H7 (cell line): ENCODE results near the gene SUGP1. TPM values are rescaled to one million over a fixed set of nuclear protein-coding genes. Genes with fewer than 3 reads are reported as not detected.

ENCODE experiments used
- DNase-seq: peaks from one replicate; pipeline ENCODE4 v3.0.0; 2012
- H3K27me3 ChIP-seq: 2 replicates; pipeline ENCODE4 v1.6.0; 2011; ENCODE audit warnings: mild to moderate bottlenecking, low read length; ENCODE audit not compliant: control insufficient read depth, insufficient read depth
- H3K36me3 ChIP-seq: replicated peaks from 2 replicates; pipeline ENCODE4 v1.5.1; 2011; ENCODE audit warnings: low read length; ENCODE audit not compliant: control insufficient read depth, insufficient read depth
- H3K4me3 ChIP-seq: 2 replicates; pipeline ENCODE4 v1.5.1; 2011; ENCODE audit warnings: low read depth, mild to moderate bottlenecking, control low read depth, low read length, moderate library complexity; ENCODE audit not compliant: insufficient read depth
- total RNA-seq: library from RNA; depleted of rRNA; stranded (reverse); fragments of >200 nt; shearing (Covaris generic); gene quantifications from 2 replicates; pipeline ENCODE4 v1.2.3, GENCODE V29; 2014

SUGP1 gene
- total RNA-seq, 1 experiment from 2014 or later = 44.4 TPM

DNA sequence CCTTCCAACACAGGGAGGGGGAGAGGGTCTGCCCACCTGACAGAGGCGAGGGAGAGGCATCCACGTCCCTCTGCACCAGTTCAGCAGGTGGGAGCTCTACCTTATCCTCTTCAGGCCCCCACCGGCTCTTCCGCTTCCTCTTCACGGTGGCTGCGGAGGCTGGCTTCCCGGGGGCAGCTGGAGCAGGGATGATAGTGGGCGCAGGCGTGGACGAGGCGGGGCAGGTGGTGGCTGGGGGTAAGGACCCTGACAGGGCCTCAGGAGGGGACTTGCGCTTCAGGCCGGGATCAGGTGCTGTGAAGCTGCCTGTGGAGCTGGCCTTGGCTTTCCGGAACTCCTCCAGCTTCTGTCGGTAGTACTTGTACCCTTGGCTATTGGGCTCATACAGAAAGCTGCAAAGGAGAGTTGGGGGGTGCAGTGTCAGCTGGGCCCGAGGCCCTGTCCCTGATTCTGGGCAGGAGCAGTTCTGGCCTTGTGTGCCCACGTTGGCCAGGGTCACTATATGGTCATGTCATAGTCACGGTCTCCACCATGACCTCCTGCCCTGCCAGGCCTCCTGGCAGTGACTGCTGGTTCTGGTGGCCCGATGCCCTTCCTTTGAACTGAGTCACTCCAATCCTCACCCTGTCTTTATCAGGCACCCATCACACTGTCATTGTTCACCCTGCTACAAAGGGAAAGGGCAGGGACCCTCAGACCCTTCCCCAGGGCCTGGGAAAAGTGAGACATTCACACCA is 23.2 kb downstream of the SUGP1 start:
- Histone ChIP-seq H3K4me3 (no peak overlapping the region), H3K27me3 (no peaks in the 10 kb centered on the region), H3K36me3 (peaks cover 7% of the 10 kb centered on the region)
- peak; percentile 29 for DNase-seq

DNA sequence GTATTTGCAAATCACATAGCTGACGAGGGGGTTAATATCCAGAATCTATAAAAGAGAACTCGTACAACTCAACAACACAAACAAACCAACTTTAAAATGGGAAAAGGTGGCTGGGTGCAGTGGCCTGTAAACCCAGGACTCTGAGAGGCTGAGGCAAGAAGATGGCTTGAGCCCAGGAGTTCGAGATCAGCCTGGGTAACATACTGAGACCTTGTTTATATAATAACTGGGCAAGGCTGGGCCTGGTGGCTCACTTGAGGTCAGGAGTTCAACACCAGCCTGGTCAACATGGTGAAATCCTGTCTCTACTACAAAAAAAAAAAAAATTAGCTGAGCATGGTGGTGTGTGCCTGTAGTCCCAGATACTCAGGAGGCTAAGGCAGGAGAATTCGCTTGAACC is 25.4 kb downstream of the SUGP1 start:
- Histone ChIP-seq H3K27me3 (no peaks in the 10 kb centered on the region), H3K36me3 (peaks cover 6% of the 10 kb centered on the region), H3K4me3 (no peak overlapping the region)
- DNase-seq = no peak

DNA sequence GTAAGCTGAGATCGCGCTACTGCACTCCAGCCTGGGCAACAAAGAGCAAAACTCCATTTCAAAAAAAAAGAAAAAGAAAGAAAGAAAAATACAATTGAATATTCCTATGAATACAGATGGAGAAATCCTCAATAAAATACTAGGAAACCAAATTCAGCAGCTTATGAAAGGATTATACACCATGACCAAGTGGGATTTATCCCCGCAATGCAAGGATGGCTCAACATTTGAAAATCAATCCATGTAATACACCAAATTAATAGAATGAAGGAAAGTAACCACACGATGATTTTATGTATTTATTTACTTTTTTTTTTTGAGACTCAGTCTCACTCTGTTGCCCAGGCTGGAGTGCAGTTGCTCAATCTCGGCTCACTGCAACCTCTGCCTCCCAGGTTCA is 27.7 kb downstream of the SUGP1 start:
- Histone ChIP-seq H3K4me3 (no peak overlapping the region), H3K27me3 (no peaks in the 10 kb centered on the region), H3K36me3 (peaks cover 7% of the 10 kb centered on the region)
- no peak for DNase-seq

DNA sequence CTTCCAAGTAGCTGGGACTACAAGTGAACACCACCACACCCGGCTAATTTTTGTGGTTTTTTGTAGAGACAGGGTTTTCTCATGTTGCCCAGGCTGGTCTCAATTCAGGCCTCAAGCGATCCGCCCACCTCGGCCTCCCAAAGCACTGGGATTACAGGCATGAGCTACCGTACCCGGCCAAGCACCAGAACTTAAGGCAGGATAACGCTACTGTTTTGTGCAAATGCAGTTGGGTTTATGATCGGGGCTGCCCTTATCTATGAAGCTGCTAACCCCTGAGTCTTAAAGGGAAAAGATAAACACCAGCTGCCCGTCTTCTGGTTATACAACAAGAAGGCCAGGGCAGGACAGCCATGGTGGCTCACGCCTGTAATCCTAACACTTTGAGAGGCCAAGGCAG is 34.6 kb downstream of the SUGP1 start:
- Histone ChIP-seq H3K27me3 (no peaks in the 10 kb centered on the region), H3K36me3 (peaks cover 7% of the 10 kb centered on the region), H3K4me3 (no peak overlapping the region)
- no peak for DNase-seq

DNA sequence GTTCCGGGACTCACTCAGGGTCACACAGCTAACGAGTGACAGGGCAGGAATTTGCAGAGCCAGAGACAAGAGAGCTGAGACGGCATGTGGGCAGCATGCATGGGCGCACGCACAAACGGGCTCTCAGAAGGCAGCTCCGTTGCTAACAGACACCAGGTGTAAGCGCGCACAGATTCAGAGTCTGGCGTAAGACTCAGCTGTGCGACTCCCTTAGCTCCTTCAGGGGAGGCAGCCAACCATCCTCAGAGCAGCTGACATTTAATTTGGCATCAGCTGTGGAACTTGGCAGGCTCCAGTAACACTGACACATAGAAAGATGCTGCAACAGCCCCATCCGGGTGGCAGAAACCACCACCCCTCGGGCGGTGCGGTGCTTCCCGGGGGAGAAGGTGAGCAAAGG is 39.7 kb downstream of the SUGP1 start:
- Histone ChIP-seq H3K4me3 (no peak overlapping the region), H3K36me3 (peaks cover 9% of the 10 kb centered on the region), H3K27me3 (no peaks in the 10 kb centered on the region)
- peak; percentile 36 for DNase-seq

DNA sequence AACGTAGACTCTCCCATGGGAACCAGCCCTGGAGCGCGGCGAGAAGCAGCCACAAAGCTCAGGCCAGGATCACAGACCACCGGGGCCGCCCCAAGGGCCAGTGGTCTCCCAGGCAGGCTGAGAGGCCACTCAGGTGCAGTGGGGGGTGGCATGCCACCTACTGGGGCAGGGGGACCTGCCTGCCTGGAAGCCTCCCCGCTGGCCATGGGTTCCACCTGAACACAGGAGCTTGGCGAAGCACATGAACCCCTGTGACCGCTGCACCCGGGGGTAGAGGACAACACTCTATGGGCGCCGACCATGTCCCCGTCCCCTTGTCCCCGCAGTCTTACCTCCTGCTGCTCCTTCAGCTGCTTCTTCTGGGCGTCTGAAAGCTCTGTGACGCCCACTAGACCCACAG is 40.5 kb downstream of the SUGP1 start:
- Histone ChIP-seq H3K36me3 (peaks cover 9% of the 10 kb centered on the region), H3K4me3 (no peak overlapping the region), H3K27me3 (no peaks in the 10 kb centered on the region)
- DNase-seq = no peak

DNA sequence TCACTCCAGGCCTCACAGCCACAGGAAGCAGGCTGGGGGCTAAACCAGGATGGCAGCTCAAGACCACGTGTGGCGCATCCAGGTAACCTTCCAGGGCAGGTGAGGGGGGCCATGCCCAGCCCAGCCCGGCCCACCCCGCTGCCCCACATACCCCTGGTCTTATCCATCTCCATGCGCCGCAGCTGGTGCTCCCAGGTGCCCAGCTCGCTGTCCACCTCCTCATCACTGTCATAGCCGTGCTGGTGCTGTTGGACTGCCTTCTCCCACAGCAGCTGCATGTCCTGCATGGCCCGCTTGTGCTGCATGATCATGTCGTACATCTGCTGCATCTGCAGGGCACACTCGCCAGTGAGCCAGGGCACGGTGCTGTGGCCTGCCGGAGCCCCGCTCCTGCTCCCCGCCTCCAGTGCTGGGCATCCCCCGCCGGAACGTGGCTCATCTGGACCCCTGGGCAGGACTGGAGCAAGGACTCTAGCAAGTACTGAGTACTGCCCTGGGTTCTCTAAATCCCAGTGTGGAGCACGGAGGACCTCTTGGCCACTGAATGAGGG is 41.2 kb downstream of the SUGP1 start:
- Histone ChIP-seq H3K4me3 (no peak overlapping the region), H3K27me3 (no peaks in the 10 kb centered on the region), H3K36me3 (peaks cover 9% of the 10 kb centered on the region)
- no peak for DNase-seq

DNA sequence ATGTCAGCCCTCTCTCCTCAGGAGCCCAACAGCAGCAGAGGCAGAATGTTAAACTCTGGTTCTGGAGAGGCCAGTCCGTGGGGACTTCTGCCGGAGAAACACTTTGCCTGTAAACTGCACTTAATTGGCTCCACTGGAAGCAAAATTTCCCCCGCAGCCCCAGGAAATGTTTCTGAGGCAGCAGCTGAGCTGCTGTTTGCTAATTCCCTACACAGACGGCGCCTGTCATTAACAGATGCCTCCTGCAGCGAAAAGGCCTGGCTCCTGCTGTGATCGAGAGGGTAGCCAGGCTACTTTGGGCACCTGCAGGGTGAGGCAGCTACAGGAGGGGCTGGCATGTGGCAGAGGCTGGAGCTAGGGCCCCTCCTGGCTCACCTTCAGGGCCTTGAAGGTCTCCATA is 42.0 kb downstream of the SUGP1 start:
- no peak overlapping the region for H3K4me3 ChIP-seq
- DNase-seq = peak; percentile 24
- peaks cover 4% of the 10 kb centered on the region; the same call in 1 of the 2 replicates for H3K27me3 ChIP-seq
- H3K36me3 ChIP-seq = peaks cover 9% of the 10 kb centered on the region

DNA sequence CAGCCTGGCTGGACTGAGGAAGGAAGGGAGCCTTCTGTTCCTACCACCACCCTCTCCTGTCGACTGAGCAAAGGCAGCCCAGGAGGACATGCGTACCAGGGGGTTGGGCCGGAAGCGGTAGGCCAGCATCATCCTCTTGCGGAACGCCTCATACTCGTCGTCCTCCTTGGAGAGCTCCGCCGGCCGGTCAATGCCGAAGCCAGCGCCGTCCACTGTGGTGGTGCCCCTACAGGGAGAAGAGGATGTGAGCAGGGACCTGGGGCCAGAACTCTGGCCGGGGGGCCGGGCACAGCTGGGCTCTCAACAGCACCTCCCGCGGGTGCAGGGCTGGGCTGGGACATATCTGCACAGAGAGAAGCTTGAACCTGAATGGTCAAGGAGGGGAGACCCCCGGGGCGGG is 43.5 kb downstream of the SUGP1 start:
- H3K4me3 ChIP-seq = no peak overlapping the region
- DNase-seq = peak; percentile 55
- H3K27me3 ChIP-seq = peaks cover 14% of the 10 kb centered on the region; the same call in 1 of the 2 replicates
- H3K36me3 ChIP-seq = peaks cover 9% of the 10 kb centered on the region

DNA sequence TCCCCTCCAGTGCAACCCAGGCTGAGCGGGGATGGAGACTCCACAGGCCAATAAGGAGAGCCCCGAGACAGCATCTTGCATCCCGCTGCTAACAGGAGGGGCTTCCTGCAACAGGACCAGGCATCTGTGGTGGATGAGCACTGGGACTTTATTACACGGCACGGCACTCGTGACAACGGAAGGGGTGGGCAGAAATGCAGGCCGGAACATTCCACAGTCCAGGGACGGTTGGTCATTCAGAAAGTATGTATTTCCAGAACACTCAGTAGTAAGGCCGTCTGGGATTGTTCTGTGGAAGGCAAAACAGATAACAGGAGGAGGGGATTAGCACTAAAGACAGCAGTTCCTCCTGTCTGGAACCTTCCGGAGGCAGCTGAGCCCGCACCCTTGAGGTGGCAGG is 43.9 kb downstream of the SUGP1 start:
- DNase-seq = peak; percentile 49
- Histone ChIP-seq H3K27me3 (peaks cover 14% of the 10 kb centered on the region; the same call in 1 of the 2 replicates), H3K4me3 (no peak overlapping the region), H3K36me3 (peaks cover 7% of the 10 kb centered on the region)

DNA sequence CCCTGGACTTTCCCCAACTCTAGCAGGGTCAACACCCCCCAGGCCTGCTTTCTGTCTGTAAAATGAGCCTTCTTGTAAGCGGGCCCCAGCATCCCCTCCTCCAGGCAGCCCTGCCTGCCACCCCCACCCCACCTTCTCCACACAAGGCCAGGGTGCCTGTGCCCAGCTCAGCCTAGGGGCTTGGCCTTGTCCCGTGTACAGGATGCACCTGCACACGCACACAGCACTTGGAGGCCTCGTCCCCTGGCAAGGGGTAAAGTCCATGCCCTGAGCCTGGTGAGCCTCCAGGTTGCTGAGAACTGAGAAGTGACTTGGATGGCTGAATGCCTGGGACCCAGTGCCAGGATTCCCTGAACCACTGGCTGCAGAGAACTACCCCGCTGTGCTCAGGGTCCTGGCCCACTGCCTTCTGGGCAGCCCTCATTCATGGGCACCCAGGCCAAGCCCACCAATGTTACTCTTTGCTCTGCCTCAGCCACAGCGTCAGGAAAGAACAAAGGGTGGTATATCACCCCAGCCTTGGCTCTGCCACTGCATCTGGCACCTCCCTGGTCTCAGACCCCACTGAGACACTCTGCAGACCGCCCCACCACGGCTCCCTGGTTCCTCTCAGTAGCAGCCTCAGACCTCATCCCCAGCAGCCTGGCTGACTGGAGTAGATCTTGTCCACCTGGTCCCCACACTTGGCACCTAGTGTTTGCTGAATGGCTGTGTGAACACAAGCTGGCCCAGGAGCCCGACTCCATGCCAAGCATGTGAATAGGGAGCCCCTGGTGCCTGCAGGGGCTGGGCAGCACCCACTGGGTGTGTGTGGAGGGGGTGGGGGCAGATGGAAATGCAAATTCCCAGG is 45.4 kb downstream of the SUGP1 start:
- Histone ChIP-seq H3K4me3 (no peak overlapping the region), H3K27me3 (peaks cover 18% of the 10 kb centered on the region; the same call in 1 of the 2 replicates), H3K36me3 (peaks cover 7% of the 10 kb centered on the region)
- peak; percentile 36 for DNase-seq

DNA sequence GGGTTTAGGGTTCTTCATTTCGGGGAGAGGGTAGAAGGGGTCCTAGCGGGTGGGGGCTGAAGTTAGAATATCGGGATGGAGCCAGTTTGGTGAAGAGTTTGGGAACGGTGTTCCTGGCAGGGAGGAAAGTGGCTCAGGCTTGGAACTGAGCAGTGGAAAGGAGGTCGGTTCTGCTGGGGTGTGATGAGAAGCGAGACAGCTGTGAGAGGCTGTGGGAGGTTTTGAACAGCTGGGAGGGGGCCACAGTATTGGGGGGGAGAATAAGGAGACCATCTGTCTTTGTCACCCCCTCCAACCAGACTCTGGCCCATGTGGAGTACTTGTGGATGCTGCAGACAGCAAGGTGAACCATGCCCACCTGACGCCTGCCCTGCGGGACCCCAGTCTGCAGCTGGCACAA is 46.2 kb downstream of the SUGP1 start:
- Histone ChIP-seq H3K36me3 (peaks cover 7% of the 10 kb centered on the region), H3K27me3 (peaks cover 21% of the 10 kb centered on the region; the same call in 1 of the 2 replicates), H3K4me3 (no peak overlapping the region)
- peak; percentile 38 for DNase-seq

DNA sequence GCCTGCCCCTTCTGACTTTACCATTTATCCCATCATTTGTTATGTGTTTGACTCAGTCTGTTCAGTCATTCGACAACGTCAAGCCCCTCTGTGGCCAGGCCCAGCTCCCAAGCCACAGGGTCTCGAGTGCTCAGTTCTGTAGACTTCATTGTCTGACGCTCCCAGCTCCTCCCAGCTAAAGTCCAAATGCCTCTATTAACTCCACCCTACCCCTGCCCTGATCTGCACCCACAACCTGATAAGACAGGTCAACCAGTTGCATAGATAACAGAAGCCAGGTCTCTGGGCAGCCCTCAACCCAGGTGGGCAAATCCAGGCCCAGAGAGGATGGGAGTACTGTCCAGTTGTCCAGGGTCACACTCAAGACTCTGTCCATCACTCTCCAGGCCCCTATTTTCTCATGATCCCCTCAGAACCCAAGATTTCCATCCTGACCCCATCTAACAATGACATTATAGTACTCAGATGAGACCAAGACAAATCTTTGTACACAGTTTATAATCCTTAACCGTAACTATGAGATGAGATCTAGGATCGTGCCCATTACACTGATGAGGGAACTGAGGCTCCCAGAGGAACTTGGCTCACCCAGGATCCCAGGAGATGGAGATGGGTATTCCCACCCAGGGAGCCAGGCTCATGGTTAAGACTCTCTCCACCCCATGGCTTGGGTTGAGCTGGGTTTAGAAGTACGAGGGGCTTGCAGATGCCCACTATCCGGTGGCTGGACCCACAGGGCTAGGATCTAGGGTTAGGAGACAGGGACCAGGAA is 48.3 kb downstream of the SUGP1 start:
- peaks cover 1% of the 10 kb centered on the region; the same call in 1 of the 2 replicates for H3K36me3 ChIP-seq
- peak overlapping the region; percentile 61; the same call in 1 of the 2 replicates for H3K4me3 ChIP-seq
- DNase-seq = no peak
- H3K27me3 ChIP-seq = peaks cover 21% of the 10 kb centered on the region; the same call in 1 of the 2 replicates
